ENCODE measurements around the gene GTF3C1.
A peak's percentile ranks its signal among the peaks of the same experiment; 100 is the strongest.
"Not testable (repeated sequence)": the region's sequence is repeated elsewhere in the genome, so short reads cannot be mapped to it uniquely, and the experiment has no call there.

Gene GTF3C1

DNA sequence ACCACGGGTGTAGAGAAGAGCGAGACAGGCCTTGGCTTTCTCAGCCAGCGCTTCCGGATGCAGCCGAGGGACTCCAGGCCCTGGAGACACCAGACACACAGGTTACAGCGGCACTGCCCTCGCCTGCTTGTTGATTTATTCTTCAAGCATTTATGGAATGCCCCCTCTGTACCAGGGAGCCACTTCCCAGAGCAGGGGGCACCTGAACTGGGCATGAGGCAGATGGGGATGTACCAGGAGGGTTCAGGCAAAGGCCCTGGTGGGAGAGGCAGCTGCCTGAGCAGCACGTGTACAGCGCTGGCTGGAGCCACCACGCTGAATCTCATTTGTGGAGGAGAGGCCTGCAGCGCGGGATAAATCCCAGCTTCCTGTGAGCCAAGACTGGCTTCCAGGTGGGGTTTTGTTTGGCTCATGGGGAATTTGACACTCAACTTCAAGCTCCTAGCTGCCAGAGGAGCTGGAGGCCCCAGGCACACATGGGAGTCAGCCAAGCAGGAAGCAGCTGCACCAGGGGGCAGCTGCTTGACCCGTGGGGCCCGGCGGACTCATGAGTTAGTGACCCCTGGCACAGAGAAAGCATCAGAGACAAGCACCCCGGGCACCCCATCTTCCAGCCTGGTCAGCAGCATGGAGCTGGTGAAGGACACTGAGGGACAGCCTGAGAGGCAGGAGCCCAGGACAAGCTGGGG lies 88.1 kb downstream of the GTF3C1 start:
- DNase-seq, result no peak

DNA sequence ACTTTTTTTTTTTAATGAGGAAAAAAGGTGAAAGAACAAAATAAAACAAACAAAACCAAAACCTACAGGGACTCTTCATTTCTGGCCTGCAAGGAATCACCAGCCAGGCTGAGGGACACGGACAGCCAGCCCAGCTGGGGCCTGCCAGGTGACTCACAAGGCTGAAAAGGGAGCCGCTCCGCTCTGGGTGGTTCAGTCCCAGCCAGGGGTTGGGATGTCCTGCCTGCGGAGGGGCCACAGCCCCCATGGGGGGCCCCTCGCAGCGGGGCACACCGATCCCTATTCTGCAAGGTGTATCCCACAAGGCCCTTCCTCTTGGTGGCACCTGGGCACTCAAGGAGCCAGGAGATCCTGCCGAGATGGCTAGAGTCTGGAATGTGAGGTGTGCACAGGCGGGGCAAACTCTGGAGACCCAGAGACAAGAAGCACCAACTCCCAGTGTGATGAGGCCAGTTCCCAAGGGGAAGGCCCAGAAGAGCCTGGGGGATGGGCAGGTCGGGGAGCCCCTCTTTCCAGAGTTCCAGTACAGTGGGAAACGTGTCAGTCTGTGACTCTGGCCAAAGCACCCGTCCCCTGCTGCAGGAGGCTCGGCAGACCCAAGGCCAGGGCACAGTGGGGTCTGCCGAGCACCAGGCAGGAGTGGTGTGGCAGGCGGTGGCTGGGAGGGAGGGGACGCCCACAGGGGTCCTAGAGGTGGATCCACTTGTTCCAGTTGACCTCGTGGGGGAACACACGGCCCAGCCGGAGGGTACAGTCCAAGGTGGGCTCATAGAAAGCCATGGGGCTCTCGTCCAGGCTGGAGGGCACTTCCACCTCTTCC lies 88.8 kb downstream of the GTF3C1 start:
- DNase-seq, result no peak

GRCh38 chr16:27460213-27460612 lies 89.5 kb downstream of the GTF3C1 start:
- no peak for DNase-seq

DNA sequence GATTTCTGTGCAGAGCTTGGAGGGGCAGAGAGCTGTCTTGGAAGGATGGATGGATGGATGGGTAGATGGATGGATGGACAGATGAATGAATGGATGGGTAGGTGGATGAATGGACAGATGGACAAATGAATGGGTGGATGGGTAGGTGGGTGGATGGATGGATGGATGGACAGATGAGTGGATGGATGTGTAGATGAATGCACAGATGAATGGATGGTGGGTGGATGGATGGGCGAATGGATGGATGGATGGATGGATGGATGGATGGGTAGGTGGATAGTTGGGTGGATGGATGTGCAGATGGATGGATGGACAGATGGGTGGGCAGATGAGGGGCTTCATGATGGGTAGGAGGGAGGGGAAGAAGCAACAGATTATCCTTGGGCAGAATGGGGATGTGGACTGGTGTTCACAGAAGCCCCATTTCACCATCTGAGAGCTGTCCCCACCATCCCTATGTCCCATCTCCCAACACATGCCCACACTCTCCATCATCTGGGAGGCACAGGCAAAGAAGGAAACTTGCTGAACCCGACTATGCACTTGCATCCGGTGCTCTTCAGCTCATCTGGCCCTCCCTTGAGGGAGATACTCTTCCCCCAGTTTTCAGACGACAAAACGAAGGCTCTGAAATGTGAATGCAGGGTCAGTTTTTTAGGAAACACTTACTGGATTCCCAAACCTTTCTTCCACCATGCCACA lies 90.6 kb downstream of the GTF3C1 start:
- no peak for DNase-seq

GRCh38 chr16:27458258-27458657 lies 91.5 kb downstream of the GTF3C1 start:
- no peak for DNase-seq

DNA sequence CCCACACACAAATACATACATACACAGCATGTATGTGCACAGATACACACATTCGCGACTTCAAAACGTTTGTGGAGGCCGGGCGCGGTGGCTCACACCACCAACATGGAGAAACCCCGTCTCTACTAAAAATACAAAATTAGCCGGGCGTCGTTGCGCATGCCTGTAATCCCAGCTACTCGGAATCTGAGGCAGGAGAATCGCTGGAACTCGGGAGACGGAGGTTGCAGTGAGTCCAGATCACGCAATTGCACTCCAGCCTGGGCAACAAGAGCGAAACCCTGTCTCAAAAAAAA lies 92.2 kb downstream of the GTF3C1 start:
- DNase-seq, result not testable (repeated sequence)

- no peak for DNase-seq
Measured at GRCh38 chr16:27455700-27456099, 94.0 kb downstream of the GTF3C1 start.

DNA sequence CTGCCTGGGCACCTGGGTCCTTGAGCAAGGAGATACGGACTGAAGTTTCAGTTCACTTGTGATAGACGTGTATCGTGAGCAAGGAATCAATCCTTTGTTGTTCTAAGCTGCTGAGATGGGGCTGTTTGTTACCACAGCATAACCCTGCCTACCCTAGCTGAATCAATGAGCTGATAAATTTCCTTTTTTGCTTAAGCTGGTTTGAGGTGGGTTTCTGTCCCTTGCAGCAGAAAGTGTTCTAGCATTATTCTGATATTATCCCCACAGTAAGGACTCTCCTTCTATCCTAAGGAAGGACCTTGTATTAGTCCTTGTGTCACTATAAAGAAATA lies 96.3 kb downstream of the GTF3C1 start:
- no peak for DNase-seq

GRCh38 chr16:27452569-27453493 lies 96.9 kb downstream of the GTF3C1 start:
- DNase-seq, result no peak

DNA sequence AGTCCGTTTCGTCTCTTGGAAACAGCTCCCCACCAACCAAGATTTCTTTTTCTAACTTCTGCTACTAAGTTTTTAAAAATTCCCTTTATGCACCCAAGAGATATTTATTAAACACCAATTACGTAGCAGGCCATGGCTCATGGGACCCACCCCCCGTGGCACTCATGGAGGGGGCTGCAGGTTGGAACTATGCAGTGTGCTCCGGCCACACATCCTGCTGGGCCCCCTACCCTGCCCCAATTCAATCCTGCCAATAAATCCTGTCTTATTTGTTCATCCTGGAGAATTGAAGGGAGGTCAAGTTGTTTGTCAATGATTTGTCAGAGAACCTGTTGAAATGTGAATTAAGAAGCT lies 99.5 kb downstream of the GTF3C1 start:
- DNase-seq, result no peak

DNA sequence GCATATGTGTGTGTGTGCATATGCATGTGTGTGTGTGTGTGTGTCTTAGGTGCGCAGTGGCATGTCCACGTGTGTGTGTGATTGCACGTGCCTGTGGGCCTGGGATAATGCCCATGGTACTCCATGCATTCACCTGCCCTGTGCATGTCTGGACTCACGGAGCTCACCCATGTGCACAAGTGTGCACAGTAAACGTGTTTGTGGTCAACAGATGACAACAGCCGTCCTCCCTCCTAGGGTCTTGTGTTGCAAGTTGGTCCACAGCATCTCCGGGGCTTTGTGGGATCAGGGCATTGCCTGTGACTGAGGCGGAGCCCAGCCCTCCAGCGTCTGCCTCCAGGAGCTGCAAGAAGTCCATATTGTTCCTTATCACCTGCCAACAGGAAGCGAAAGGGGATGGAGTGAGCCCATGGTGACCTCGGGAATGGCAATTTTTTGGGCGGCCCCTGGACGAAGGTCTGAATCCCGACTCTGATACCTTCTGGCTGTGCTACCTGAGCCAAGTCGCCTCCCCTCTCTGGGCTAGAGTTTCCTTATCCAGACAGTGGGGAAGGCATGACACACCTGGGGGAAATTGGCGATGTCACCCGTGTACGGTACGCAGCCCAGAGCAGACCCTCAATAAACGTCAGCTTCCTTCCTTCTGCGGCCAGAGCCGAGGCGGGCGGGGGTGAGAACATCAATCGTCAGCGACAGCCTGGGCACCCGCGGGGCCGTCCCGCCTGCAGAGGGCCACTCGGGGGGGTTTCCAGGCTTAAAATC lies 100.1 kb downstream of the GTF3C1 start:
- no peak for DNase-seq

DNA sequence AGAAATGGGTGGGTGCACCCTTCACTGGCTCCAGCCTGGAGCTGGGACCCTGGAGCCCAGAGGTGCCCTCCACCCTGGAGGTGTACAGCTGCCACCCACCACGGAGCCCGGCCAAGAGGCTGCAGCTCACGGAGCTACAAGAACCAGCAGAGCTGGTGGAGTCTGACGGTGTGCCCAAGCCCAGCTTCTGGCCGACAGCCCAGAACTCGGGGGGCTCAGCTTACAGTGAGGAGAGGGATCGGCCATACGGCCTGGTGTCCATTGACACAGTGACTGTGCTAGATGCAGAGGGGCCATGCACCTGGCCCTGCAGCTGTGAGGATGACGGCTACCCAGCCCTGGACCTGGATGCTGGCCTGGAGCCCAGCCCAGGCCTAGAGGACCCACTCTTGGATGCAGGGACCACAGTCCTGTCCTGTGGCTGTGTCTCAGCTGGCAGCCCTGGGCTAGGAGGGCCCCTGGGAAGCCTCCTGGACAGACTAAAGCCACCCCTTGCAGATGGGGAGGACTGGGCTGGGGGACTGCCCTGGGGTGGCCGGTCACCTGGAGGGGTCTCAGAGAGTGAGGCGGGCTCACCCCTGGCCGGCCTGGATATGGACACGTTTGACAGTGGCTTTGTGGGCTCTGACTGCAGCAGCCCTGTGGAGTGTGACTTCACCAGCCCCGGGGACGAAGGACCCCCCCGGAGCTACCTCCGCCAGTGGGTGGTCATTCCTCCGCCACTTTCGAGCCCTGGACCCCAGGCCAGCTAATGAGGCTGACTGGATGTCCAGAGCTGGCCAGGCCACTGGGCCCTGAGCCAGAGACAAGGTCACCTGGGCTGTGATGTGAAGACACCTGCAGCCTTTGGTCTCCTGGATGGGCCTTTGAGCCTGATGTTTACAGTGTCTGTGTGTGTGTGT lies 100.9 kb downstream of the GTF3C1 start:
- no peak for DNase-seq

GRCh38 chr16:27447301-27447700 lies 102.4 kb downstream of the GTF3C1 start:
- no peak for DNase-seq

DNA sequence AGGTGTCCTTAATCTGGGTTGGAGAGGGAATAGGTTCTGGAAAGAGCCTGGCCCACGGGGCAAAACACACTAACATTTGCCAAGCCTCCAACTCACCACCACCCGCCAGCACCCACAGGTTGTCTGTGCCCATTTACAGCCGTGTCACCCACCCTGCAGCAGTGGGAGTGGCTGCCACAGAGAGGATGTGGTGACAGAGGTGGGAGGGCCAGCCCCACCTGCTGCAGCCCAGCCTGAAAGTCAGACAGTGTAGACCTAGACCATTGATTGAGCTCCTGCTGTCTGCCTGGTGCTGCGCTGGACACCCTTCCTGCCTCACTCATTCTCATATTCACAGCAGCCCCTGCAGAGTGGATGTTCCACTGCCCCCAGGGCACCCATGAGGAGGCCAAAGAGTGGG lies 103.0 kb downstream of the GTF3C1 start:
- no peak for DNase-seq

- DNase-seq, result no peak
Measured at GRCh38 chr16:27445502-27446175, 104.1 kb downstream of the GTF3C1 start.

DNA sequence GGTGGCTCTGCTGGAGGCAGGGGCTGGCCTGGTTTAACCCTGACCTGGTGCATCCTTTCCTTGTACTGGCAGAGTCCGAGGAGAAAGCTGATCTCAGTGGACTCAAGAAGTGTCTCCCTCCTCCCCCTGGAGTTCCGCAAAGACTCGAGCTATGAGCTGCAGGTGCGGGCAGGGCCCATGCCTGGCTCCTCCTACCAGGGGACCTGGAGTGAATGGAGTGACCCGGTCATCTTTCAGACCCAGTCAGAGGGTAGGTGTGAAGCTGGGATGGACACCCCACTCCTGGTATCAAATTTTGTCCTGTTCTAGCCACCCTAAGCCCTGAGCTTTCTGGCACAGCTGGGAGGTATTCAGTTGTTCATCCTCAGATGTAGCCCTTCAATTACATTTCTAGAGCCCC lies 105.2 kb downstream of the GTF3C1 start:
- DNase-seq, result no peak

DNA sequence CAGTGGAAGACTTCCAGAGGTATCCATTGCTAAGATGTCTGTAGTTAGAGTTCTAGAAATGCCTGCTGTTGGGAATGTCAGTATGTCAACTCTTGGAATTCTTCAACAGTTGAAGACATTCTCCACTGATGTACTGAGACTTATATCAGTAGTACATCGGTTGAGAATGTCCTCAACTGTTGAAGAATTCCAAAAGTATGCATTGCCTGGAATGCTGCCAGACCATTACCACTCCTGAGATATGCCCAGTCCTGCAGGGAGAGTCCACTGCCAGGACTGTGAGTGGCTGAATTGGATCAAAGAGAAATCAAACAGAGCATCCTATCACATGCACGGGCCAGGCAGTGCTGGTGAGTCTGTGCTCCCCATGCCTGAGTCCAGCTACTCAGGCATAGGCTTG lies 105.7 kb downstream of the GTF3C1 start:
- DNase-seq, result peak; percentile 9

GRCh38 chr16:27441998-27442397 lies 107.7 kb downstream of the GTF3C1 start:
- DNase-seq, result peak; percentile 20

DNA sequence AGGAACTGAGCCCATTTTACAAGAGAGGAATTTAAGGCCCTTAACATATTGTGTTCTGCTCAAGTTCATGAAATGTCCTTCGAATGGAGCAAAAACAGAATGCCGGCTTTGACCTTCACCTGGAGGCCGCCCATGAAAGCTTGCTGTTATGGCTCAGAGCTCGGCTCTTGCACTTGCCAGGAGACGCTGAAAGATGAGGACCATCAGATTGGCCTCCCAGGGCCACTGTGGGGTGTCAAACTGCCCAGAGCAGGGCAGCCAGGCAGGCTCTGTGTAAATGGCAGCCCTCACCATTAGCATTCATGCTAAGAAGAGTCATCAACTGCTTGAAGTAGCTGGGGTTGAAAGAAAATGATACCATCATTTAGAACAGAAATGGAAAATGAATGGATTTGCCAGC lies 108.4 kb downstream of the GTF3C1 start:
- DNase-seq, result peak; percentile 30

DNA sequence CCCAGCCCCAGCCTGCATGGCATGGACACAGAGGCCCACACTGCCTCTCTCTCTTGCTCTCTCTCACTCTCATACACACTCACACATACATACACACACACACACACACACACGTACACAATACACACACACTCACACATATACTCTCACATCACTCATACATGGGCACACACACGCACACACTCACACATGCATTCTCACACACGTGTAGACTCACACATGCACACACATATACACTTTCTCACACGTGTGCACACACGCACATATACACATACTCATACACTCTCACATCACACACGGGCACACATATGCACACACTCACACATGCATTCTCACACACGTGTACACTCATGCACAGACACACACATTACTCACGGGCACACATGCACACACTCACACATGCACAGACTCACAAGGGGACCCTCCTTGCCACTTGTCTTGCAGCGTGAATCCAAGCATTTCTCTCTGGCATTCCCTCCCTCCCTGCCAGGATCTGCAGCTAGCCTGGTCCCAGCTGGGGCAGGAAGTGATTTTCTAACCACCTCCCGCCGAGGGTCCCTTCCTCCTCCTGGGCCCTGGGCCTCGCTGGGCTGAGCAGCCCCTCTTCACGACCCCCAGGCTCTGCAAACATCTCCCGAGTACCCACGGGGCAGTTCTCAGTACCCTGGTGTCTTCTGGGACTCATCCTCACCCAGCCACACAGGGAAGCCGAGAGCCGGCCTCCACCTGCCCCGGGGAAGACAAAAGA lies 110.3 kb downstream of the GTF3C1 start:
- DNase-seq, result peak; percentile 22
